Measurements from ENCODE around the gene LEUTX. TPM values are rescaled to one million over a fixed set of nuclear protein-coding genes. Genes with fewer than 3 reads are reported as not detected.

The LEUTX gene
- total and polyA plus RNA-seq, 8 donors, result not detected

DNA sequence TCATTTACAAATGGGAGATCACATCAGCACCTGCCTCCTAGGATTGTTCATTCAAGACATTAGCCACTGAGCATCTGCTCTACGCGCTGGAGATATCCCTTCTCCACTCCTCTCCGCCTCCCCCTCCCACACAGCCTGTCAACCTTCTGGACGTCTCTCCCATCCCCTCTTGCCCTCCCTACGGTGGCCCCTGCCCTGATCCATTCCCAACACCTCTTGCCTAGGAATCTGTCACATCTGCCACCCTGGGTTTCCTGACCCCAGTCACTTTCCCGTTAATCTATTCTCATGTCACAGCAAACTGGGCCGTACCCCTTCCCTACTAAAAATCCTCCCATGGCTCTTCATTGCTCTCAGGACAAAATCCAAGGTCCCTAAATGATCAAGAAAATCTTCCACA is 45.0 kb downstream of the LEUTX start:
- DNase-seq, result no peak
- TF ChIP-seq, protein P1, sequence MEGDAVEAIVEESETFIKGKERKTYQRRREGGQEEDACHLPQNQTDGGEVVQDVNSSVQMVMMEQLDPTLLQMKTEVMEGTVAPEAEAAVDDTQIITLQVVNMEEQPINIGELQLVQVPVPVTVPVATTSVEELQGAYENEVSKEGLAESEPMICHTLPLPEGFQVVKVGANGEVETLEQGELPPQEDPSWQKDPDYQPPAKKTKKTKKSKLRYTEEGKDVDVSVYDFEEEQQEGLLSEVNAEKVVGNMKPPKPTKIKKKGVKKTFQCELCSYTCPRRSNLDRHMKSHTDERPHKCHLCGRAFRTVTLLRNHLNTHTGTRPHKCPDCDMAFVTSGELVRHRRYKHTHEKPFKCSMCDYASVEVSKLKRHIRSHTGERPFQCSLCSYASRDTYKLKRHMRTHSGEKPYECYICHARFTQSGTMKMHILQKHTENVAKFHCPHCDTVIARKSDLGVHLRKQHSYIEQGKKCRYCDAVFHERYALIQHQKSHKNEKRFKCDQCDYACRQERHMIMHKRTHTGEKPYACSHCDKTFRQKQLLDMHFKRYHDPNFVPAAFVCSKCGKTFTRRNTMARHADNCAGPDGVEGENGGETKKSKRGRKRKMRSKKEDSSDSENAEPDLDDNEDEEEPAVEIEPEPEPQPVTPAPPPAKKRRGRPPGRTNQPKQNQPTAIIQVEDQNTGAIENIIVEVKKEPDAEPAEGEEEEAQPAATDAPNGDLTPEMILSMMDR (IDR thresholded peaks at IDR 0.05), result no peak
- TF ChIP-seq POLR2AphosphoS5 (IDR thresholded peaks at IDR 0.05) (no peak), EP300 (IDR thresholded peaks at IDR 0.05) (no peak), POLR2A (IDR thresholded peaks at IDR 0.05) (no peak)
- 21 to 31% (median 21%) methylated on average over 7 of the region's 7 CpGs for WGBS, 5 donors

DNA sequence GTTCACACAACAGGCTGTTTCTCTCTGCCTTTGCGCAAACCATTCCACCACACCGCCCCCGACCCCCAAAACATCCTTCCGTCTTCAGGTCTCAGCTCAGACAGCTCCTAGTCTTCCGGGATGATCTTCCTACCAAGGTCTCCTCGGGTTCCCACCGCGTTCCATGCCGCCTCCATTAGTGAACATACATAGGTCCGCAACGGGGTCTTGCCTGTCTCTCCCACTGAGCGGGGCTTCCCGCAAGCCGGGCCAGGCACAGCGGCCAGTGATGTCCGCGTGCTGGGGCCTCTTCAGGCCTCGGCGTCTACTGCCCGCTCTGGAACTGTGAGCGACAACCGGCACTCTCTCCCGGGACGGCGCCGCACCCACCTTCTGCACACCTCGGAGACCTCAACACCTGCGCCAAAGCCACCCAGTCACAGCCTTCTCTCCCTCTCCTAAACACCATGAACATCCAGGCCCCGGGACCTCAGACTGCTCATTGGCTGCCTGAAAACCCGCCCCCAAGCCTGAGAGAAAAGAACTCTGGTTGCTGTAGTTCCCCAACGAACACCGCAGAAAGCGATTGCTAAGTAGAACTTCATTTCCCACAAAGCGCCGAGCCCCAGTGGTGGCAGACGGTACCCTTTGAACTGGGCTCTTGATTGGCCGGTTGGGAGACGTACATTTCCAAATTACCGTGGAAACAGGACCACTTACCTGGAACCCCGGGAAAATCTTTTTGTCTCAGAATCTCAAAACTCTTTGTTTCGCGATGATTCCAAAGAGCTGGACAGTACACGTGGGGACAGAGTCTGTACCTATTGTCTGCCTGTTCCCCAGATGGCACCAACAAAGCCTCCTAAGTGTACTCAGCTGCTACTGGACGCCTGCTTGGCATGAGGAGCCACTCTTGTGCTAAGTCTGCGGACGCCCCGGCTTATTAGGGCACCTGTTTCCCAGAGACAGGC is 45.8 kb downstream of the LEUTX start:
- peak; percentile 92 to 97 for DNase-seq
- TF ChIP-seq POLR2A (IDR thresholded peaks at IDR 0.05), result peak in 2 of 4 donors; percentile 31 to 32
- TF ChIP-seq EP300 (IDR thresholded peaks at IDR 0.05), result no peak
- TF ChIP-seq POLR2AphosphoS5 (IDR thresholded peaks at IDR 0.05), result peak; percentile 23 to 85 (median 65)
- TF ChIP-seq, protein P1 (IDR thresholded peaks at IDR 0.05), result peak in 1 of 7 experiments; percentile 30
- H3K4me1 ChIP-seq, result peaks cover 11 to 20% (median 18%) of the 10 kb centered on the region in 4 donors
- H3K27ac ChIP-seq, result peak overlapping the region; percentile 52 to 87 (median 83)
- intact Hi-C loops (cut with DNase I; ENCODE audit: low total_unique reads), result no loop called here
- peaks cover 31 to 48% (median 42%) of the 10 kb centered on the region in 4 donors for H3K36me3 ChIP-seq
- WGBS, 5 donors, result 3 to 6% (median 4%) methylated on average over 43 to 47 of the region's 47 CpGs
- no peaks in the 10 kb centered on the region for H3K9me3 ChIP-seq
- H3K4me3 ChIP-seq, result peak overlapping the region; percentile 56 to 90 (median 88)
- H3K27me3 ChIP-seq, result no peaks in the 10 kb centered on the region

More for the DNA sequence above, 45.0 kb downstream of the LEUTX start:
- H3K27me3 ChIP-seq, result no peaks in the 10 kb centered on the region
- intact Hi-C loops (cut with DNase I; ENCODE audit: low total_unique reads), result no loop called here
- no peaks in the 10 kb centered on the region for H3K9me3 ChIP-seq
- peaks cover 27 to 41% (median 35%) of the 10 kb centered on the region in 4 donors for H3K36me3 ChIP-seq
- H3K4me3 ChIP-seq, result peak overlapping the region; percentile 56 to 90 (median 88)
- peaks cover 11 to 20% (median 18%) of the 10 kb centered on the region in 4 donors for H3K4me1 ChIP-seq
- peak overlapping the region in 3 of 5 donors; percentile 83 to 87 (median 84) for H3K27ac ChIP-seq

DNA sequence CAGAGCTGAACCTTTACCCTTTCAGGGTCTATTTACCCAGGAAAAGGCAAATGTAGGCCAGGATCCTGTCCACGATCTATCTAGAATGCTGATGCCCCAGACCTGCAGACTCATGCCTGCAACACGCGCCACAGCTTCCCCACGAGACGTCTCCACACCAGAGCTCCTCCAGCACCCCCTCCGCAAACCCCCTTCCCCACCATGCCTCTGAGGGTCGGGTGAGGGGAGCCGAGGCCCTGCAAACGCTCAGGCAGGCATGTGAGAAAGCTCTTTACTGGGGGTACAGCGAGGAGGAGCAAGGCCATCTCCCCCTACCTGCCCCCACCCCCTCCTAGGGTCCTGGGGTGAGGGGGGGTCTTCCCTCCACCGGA is 46.4 kb downstream of the LEUTX start:
- H3K36me3 ChIP-seq, result peaks cover 37 to 54% (median 49%) of the 10 kb centered on the region in 4 donors
- H3K4me3 ChIP-seq, result peak overlapping the region in 3 of 4 donors; percentile 86 to 90 (median 89)
- no peaks in the 10 kb centered on the region for H3K27me3 ChIP-seq
- 52 to 73% (median 69%) methylated on average over 7 to 11 of the region's 11 CpGs for WGBS, 5 donors
- peak overlapping the region; percentile 26 to 87 (median 83) for H3K27ac ChIP-seq
- peaks cover 11 to 20% (median 18%) of the 10 kb centered on the region in 4 donors for H3K4me1 ChIP-seq
- DNase-seq, result no peak
- intact Hi-C loops (cut with DNase I; ENCODE audit: low total_unique reads), result no loop called here
- H3K9me3 ChIP-seq, result no peaks in the 10 kb centered on the region
- TF ChIP-seq EP300 (IDR thresholded peaks at IDR 0.05) (no peak), POLR2AphosphoS5 (IDR thresholded peaks at IDR 0.05) (no peak), POLR2A (IDR thresholded peaks at IDR 0.05) (no peak)
- TF ChIP-seq, protein P1 (IDR thresholded peaks at IDR 0.05), result no peak

DNA sequence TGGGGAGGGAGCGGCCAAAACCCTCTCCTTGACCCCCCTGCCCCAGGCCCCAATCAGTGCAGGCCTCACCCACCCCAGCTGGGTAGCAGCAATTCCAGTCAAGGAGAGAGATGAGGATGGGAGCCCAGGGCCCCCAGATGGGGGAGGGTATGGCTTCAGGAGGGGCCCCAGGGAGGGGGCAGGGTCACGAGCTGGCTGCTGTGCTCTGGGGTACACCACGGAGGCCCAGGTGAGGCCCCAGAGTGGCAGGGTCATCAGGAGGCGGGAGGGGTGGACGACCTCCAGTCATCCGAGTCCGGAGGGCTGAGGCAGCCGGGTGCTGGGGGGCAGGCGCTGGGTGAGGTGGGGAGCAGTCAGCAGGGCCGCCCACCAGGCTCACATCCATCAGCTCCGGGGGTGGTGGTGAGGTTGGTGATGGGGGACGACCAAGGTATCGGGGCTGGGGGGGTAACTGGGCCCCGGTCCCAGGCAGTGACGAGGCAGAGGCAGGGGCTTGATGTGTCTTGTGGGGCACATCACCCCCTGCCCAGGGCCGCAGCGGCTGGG is 47.0 kb downstream of the LEUTX start:
- TF ChIP-seq POLR2AphosphoS5 (IDR thresholded peaks at IDR 0.05) (no peak), EP300 (IDR thresholded peaks at IDR 0.05) (no peak), POLR2A (IDR thresholded peaks at IDR 0.05) (no peak)
- TF ChIP-seq, protein P1 (IDR thresholded peaks at IDR 0.05), result no peak
- H3K36me3 ChIP-seq, result peaks cover 42 to 59% (median 54%) of the 10 kb centered on the region in 4 donors
- WGBS, 5 donors, result 86 to 91% (median 87%) methylated on average over 15 to 17 of the region's 17 CpGs
- H3K4me1 ChIP-seq, result peaks cover 11 to 20% (median 18%) of the 10 kb centered on the region in 4 donors
- H3K27ac ChIP-seq, result peak overlapping the region in 4 of 5 donors; percentile 78 to 87 (median 84)
- H3K27me3 ChIP-seq, result no peaks in the 10 kb centered on the region
- no peak for DNase-seq
- no peaks in the 10 kb centered on the region for H3K9me3 ChIP-seq
- peak overlapping the region in 1 of 4 donors; percentile 86 for H3K4me3 ChIP-seq
- intact Hi-C loops (cut with DNase I; ENCODE audit: low total_unique reads), result no loop called here

Measured in stomach (tissue), 9 donors.